Stimulated activated CD4-positive, alpha-beta T cell treated with anti-CD3 and anti-CD28 coated beads, Interleukin-1b, Interleukin-23, amount 100 ng/mL, for 48 hours (primary cell): ENCODE measurements around the gene ABHD11.
"Not testable (repeated sequence)": the region's sequence is repeated elsewhere in the genome, so short reads cannot be mapped to it uniquely, and the experiment has no call there.

ENCODE experiments used
- DNase-seq: peaks from one replicate; pipeline ENCODE4 v3.0.0-alpha.2; 2020

ABHD11 gene

GRCh38 chr7:73742753-73743641, 4.4 kb upstream of the ABHD11 start:
- DNase-seq = no peak

GRCh38 chr7:73742338-73742752, 3.7 kb upstream of the ABHD11 start:
- no peak for DNase-seq

- DNase-seq = no peak
These were observed 3.0 kb upstream of the ABHD11 start for GRCh38 chr7:73741600-73741999.

- no peak for DNase-seq
These were observed 2.2 kb upstream of the ABHD11 start for GRCh38 chr7:73740771-73741170.

DNA sequence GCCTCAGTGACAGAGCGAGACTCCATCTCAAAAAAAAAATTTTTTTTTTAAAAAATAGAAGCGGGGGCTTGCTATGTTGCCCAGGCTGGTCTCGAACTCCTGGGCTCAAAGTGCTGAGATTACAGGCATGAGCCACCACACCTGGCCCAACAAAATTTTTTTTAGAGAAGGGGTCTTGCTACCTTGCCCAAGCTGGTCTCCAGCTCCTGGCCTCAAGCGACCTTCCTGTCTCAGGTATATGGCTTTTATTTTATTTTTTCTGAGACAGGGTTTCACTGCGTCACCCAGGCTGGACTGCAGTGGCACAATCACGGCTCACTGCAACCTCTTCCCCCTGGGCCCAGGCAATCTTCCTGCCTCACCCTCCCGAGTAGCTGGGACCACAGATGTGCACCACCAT, 1.6 kb upstream of the ABHD11 start:
- no peak for DNase-seq

GRCh38 chr7:73739387-73739767, 775 bp upstream of the ABHD11 start:
- no peak for DNase-seq

- peak; percentile 57 for DNase-seq
These were observed 386 bp downstream of the ABHD11 start for GRCh38 chr7:73738220-73738611.

DNA sequence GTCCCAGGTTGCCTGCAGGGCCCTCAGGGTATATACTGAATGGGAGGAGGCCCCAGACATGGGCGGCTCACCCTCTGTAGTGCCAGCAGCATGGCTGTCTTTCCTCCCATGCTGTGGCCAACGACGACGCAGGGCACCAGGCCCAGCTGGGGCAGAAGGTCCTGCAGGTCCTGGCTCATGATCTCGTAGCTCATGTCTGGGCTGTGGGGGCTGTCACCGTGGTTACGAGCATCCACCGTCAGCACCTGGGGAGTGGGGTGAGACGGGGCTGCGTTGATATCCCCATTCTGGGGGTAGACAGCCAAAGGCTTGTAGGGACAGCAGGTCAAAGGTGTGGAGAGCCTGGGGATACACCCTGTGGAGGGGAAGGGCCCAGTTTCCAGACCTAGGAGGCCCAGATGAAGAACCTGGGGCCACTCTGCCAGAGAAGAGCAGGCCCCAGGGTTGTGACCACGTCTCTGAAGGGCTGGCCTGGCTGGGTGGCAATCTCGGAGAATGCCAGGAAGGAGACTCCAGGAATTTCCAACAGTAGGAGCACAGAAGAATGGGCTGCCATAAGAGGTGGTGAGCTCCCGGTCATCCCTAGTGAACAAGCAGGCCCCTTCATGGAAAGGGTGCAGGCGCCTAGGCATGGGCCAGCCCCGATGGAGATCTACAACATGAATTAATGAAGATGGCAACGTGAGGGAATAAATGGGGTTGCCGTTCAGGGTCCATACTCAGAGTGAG, 947 bp downstream of the ABHD11 start:
- DNase-seq = peak; percentile 2

DNA sequence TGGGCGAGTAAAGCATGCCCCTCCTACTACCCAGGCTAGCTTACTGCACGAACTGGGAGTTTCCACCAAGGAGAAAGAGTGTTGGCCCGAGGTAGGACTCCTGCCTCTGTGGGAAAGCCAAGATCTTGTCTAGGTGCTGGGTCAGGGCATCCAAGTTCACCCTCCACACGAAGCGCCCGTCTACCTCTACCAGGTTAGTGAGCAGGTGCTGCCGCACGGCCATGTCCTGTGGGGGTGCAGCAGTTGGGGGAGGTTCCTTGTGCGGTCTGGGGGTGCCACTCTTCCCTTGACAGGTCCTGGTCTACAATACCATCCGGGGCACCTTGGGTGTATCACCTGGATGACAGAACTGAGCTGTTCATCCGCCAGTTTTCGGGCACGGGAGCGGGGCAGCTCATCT, 1.7 kb downstream of the ABHD11 start:
- no peak for DNase-seq

DNA sequence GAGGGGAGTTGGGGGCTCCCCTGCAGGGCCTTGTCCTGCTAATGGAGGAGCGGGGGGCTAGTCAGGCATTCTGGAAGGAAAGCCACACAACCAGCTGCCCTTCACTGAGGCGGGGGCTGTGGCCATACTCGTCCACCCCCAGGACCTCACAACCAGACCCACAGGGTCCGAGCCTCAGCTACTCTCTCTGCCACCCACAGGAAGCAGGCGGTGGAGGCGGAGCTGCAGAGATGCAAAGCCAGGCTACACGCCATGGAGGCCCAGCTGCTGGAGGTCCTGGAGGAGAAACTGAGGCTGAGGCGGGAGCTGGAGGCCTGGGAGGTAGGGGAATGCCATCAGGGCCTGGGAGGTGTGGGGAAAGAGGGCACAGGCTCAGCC, 3.1 kb downstream of the ABHD11 start:
- peak; percentile 7 for DNase-seq

GRCh38 chr7:73734619-73735527, 3.7 kb downstream of the ABHD11 start:
- peak; percentile 83 for DNase-seq

- DNase-seq = no peak
These were observed 6.2 kb downstream of the ABHD11 start for GRCh38 chr7:73732397-73732796.

DNA sequence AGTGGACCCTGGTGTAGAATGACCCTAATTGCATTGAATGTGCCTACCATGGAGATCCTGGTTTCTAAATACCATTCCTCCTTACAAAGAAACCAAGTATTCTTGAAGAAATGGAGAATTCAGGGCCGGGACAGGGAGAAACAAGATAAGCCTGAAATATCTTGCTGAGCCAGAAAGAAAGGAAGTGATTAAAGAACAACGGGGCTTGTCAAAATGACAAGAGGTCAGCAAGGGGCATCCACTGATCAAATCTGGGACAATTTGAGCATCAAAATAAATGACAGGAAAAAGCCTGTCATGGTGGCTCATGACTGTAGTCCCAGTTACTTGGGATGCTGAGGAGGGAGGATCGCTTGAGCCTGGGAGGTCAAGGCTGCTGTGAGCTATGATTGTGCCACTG, 8.1 kb downstream of the ABHD11 start:
- no peak for DNase-seq

DNA sequence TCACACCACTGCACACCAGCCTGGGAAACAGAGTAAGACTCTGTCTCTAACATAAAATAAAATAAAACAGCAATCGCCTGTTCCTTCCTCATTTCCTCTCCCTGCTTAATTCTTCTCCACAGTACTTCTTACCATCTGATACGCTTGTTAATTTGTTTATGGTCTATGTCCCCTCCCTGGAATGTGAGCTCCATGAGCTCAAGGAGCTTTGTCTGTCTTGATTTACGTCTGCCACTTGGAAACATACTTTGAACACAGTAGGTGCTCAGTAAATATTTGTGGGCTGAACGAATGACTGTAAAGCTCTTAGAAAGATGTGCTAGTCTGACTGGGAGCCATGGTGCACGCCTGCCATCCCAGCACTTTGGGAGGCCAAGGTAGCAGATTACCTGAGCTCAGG, 10.1 kb downstream of the ABHD11 start:
- DNase-seq = no peak

GRCh38 chr7:73727952-73728351, 10.7 kb downstream of the ABHD11 start:
- DNase-seq = no peak

- DNase-seq = no peak
These were observed 12.5 kb downstream of the ABHD11 start for GRCh38 chr7:73726083-73726466.

GRCh38 chr7:73723813-73724212, 14.8 kb downstream of the ABHD11 start:
- DNase-seq = no peak

DNA sequence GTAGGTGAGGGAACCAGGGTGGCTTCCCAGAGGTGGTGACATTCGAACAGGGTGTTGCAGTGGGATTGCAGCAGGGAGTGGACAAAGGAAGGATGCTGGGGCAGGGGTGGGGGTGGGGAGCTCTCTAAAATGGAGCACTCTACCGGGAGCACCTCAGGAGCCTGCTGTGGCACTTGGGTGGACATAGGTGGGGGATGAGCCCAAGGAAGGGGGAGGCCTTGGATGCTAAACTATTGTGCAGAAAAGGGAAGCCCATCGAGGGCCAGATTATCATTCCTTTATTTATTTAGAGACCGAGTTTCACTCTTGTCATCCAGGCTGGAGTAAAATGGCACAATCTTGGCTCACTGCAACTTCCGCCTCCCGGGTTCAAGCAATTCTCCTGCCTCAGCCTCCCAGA, 15.8 kb downstream of the ABHD11 start:
- DNase-seq = no peak

- not testable (repeated sequence) for DNase-seq
These were observed 16.4 kb downstream of the ABHD11 start for GRCh38 chr7:73722182-73722581.

DNA sequence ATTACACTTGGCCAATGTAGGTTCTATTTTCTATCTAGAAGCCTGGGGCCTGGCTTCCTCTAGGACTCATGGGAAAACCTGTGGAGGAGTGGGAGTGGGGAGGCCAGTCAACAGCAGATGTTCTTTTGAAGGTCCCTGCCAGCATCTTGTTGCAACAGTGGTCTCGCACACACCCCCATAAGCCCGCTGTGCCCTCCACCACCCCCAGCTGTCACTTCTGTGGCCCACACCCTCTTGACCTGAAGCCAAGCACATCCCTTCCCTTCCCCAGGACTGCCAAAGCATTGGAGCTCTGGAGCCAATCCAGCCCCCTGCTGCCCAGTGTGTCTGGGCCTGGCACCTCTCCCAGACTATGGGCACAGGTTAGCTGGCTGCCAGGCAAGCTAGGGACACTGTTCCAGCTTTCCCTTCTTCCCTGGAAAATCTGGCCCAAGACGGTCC, 17.2 kb downstream of the ABHD11 start:
- no peak for DNase-seq

DNA sequence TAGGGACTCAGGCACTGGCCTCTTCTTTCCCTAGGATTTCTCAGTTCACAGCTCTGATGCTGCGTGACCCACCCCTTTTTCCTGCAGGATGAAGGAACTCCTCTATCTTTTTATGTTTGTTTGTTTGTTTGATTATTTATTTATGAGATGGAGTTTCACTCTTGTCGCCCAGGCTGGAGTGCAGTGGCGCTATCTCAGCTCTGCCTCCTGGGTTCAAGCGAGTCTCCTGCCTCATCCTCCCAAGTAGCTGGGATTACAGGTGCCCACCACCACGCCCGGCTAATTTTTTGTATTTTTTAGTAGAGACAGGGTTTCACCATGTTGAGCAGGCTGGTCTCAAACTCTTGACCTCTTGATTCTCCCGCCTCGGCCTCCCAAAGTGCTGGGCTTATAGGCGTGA, 18.2 kb downstream of the ABHD11 start:
- not testable (repeated sequence) for DNase-seq

DNA sequence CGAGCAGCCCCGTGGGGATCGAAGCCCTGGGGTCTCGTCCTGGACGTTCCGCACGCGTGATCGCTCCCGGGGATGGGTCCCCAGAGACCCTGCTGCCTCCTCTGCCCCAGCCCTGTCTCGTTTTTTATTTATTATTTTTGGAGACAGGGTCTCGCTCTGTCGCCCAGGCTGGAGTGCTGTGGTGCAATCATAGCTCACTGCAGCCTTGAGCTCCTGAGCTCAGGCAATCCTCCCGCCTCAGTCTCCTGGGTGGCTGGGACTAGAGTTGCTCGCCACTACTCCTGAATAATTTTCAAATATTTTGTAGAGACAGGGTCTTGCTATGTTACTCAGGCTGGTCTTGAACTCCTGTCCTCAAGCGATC, 18.8 kb downstream of the ABHD11 start:
- DNase-seq = no peak
